HG02571 (cell line): ENCODE results near the gene PAX6.

Source experiments
- ATAC-seq: cut with Tn5 transposase; IDR thresholded peaks from one replicate; pipeline ENCODE4 v1.9.1; 2021; ENCODE audit warnings: mild to moderate bottlenecking, moderate library complexity; ENCODE audit not compliant: unreplicated experiment

Gene PAX6

GRCh38 chr11:31798554-31799434 lies 12.3 kb downstream of the PAX6 start:
- no peak for ATAC-seq

- no peak for ATAC-seq
These were observed 13.0 kb downstream of the PAX6 start for GRCh38 chr11:31798057-31798553.

GRCh38 chr11:31797190-31798056 lies 13.7 kb downstream of the PAX6 start:
- no peak for ATAC-seq

- ATAC-seq, result no peak
These were observed 14.5 kb downstream of the PAX6 start for GRCh38 chr11:31796499-31797189.

- no peak for ATAC-seq
These were observed 15.2 kb downstream of the PAX6 start for GRCh38 chr11:31795706-31796498.

GRCh38 chr11:31794548-31794947 lies 16.6 kb downstream of the PAX6 start:
- ATAC-seq, result no peak

GRCh38 chr11:31793264-31793663 lies 17.9 kb downstream of the PAX6 start:
- no peak for ATAC-seq

GRCh38 chr11:31792456-31792855 lies 18.7 kb downstream of the PAX6 start:
- no peak for ATAC-seq

- ATAC-seq, result no peak
These were observed 19.1 kb downstream of the PAX6 start for GRCh38 chr11:31792036-31792435.

- no peak for ATAC-seq
These were observed 20.5 kb downstream of the PAX6 start for GRCh38 chr11:31790649-31791048.

- no peak for ATAC-seq
These were observed 23.0 kb downstream of the PAX6 start for GRCh38 chr11:31788085-31788484.

GRCh38 chr11:31786996-31787685 lies 24.0 kb downstream of the PAX6 start:
- ATAC-seq, result no peak

GRCh38 chr11:31784611-31785010 lies 26.5 kb downstream of the PAX6 start:
- ATAC-seq, result no peak

- no peak for ATAC-seq
These were observed 27.9 kb downstream of the PAX6 start for GRCh38 chr11:31783252-31783651.

GRCh38 chr11:31782257-31782656 lies 28.9 kb downstream of the PAX6 start:
- no peak for ATAC-seq

- no peak for ATAC-seq
These were observed 30.6 kb downstream of the PAX6 start for GRCh38 chr11:31780480-31780971.

GRCh38 chr11:31780078-31780477 lies 31.0 kb downstream of the PAX6 start:
- ATAC-seq, result no peak

GRCh38 chr11:31779374-31779791 lies 31.7 kb downstream of the PAX6 start:
- ATAC-seq, result no peak

GRCh38 chr11:31772412-31772811 lies 38.7 kb downstream of the PAX6 start:
- no peak for ATAC-seq
